K562 (cell line): Measurements from ENCODE around the gene YTHDC2. TPM values are rescaled to one million over a fixed set of nuclear protein-coding genes. Genes with fewer than 3 reads are reported as not detected.
A peak's percentile ranks its signal among the peaks of the same experiment; 100 is the strongest.

Experiments
- ATAC-seq: fragments of 200-7000 bp; cut with Tn5 transposase; 3 replicates; pipeline ENCODE4 v1.9.1; 2020; ENCODE audit warnings: moderate library complexity
- BruUV-seq: library from RNA; stranded (reverse); fragments of 400-500 nt; replicated peaks from 2 replicates; lab custom pipeline; 2021; lab: Mats Ljungman, UMichigan
- CTCF ChIA-PET: fragments of 300-600 bp; formaldehyde crosslinking; extraction: SDS; loops from one replicate; lab custom pipeline; 2021; ENCODE audit warnings: low intra/inter-chr PET ratio; lab: Yijun Ruan, JAX
- POLR2A ChIA-PET: fragments of 300-600, 350-650 bp; sonication (Branson Sonifier 250); formaldehyde crosslinking; extraction: SDS; loops from one replicate; lab custom pipeline; 2021; ENCODE audit warnings: antibody characterized with exemption, inconsistent platforms; lab: Yijun Ruan, JAX
- DNase-seq, 4 experiments: peaks; one replicate each; pipeline versions ENCODE4 v3.0.0 to v3.0.0-alpha.2; 2011 to 2018; ENCODE audit warnings: low spot score in 3 of 4, mixed read lengths in 3 of 4; ENCODE audit errors: extremely low read depth in 1 of 4
- FAIRE-seq: peaks from 2 replicates; lab custom pipeline; 2011; peaks lifted over from hg19 to GRCh38; lab: Jason Lieb, UNC
- H2AFZ ChIP-seq: 2 replicates; pipeline ENCODE4 v1.6.0; 2011; ENCODE audit warnings: low read depth, low read length, control low read depth, inconsistent platforms
- H3K27ac ChIP-seq: fragments of 200-600 bp; 3 replicates; pipeline ENCODE4 v1.8.0; 2011; ENCODE audit warnings: low read depth, mild to moderate bottlenecking, control low read depth, inconsistent platforms, low read length, moderate library complexity, mixed read lengths; ENCODE audit errors: extremely low read depth
- H3K27me3 ChIP-seq, 2 experiments: fragments of 300-600 bp in 1 of 2; 2 replicates in 1 of 2; 3 replicates in 1 of 2; pipeline versions ENCODE4 v1.6.0 to v1.8.0; 2011; ENCODE audit warnings: inconsistent platforms in 2 of 2, low read length in 2 of 2, mild to moderate bottlenecking in 1 of 2, mixed read lengths in 1 of 2, moderate library complexity in 1 of 2; ENCODE audit not compliant: control insufficient read depth in 2 of 2, insufficient read depth in 2 of 2
- H3K36me3 ChIP-seq: fragments of 300-600 bp; 3 replicates; pipeline ENCODE4 v1.8.0; 2011; ENCODE audit warnings: mild to moderate bottlenecking, low read length, inconsistent platforms; ENCODE audit not compliant: control insufficient read depth, insufficient read depth
- H3K4me1 ChIP-seq, 2 experiments: fragments of 200-600 bp in 1 of 2; replicated peaks in 1 of 2; 2 replicates in 1 of 2; 3 replicates in 1 of 2; pipeline versions ENCODE4 v1.5.1 to v1.8.0; 2011; ENCODE audit warnings: inconsistent platforms in 2 of 2, low read length in 2 of 2, mild to moderate bottlenecking in 1 of 2, mixed read lengths in 1 of 2, moderate library complexity in 1 of 2; ENCODE audit not compliant: control insufficient read depth in 2 of 2, insufficient read depth in 2 of 2
- H3K4me2 ChIP-seq: 2 replicates; pipeline ENCODE4 v1.6.1; 2011; ENCODE audit warnings: low read length, control low read depth, inconsistent platforms, mixed read lengths; ENCODE audit not compliant: insufficient read depth
- H3K4me3 ChIP-seq: fragments of 200-600 bp; sonication (generic), shearing (Covaris generic); 2 replicates; pipeline ENCODE4 v1.5.1; 2016; ENCODE audit warnings: control low read depth, inconsistent platforms
- H3K79me2 ChIP-seq: fragments of 200-600 bp; 3 replicates; pipeline ENCODE4 v1.8.0; 2011; ENCODE audit warnings: low read length, inconsistent platforms; ENCODE audit not compliant: control insufficient read depth, insufficient read depth
- H3K9ac ChIP-seq, 2 experiments: 2 replicates each; pipeline versions ENCODE4 v1.6.0 to v1.6.1; 2011; ENCODE audit warnings: low read depth in 2 of 2, low read length in 2 of 2, control low read depth in 1 of 2, inconsistent platforms in 1 of 2, mild to moderate bottlenecking in 1 of 2, mixed read lengths in 1 of 2; ENCODE audit not compliant: insufficient read depth in 1 of 2
- H3K9me1 ChIP-seq: one replicate; pipeline ENCODE4 v1.6.0; 2011; ENCODE audit warnings: inconsistent platforms, mild to moderate bottlenecking, low read length, moderate library complexity; ENCODE audit not compliant: control insufficient read depth, insufficient read depth
- H3K9me3 ChIP-seq: replicated peaks from 2 replicates; pipeline ENCODE4 v1.5.1; 2011; ENCODE audit warnings: low read depth, low read length, inconsistent platforms; ENCODE audit not compliant: control insufficient read depth, insufficient read depth
- H4K20me1 ChIP-seq: replicated peaks from 2 replicates; pipeline ENCODE4 v1.6.1; 2011; ENCODE audit warnings: low read length, inconsistent platforms, mixed read lengths; ENCODE audit not compliant: control insufficient read depth, insufficient read depth
- ATF3 ChIP-seq, 2 experiments: fragments of 450-650 bp in 1 of 2; sonication (generic) in 1 of 2; formaldehyde crosslinking in 1 of 2; IDR thresholded peaks in 1 of 2; conservative IDR thresholded peaks in 1 of 2; 2 replicates each; pipeline versions ENCODE4 v1.6.1 to v1.8.1; 2016 to 2023; ENCODE audit warnings: mild to moderate bottlenecking in 2 of 2, moderate library complexity in 2 of 2, inconsistent platforms in 1 of 2, missing genetic modification reagents in 1 of 2
- BHLHE40 ChIP-seq: IDR thresholded peaks from 2 replicates; pipeline ENCODE4 v1.6.1; 2011; ENCODE audit warnings: low read length, improper control_type of control experiment
- CEBPG ChIP-seq, 3 experiments: fragments of 200-800 bp in 1 of 3; sonication (Bioruptor generic) in 1 of 3; sonication (generic) in 1 of 3; formaldehyde crosslinking in 1 of 3; IDR thresholded peaks in 2 of 3; conservative IDR thresholded peaks in 1 of 3; 2 replicates each; pipeline versions ENCODE4 v1.6.1 to v1.8.0; 2016 to 2022; ENCODE audit warnings: missing compliant biosample characterization in 2 of 3, missing genetic modification characterization in 2 of 3, mild to moderate bottlenecking in 1 of 3, missing genetic modification reagents in 1 of 3
- FOSL1 ChIP-seq: fragments of 200-800 bp; sonication (Bioruptor generic); conservative IDR thresholded peaks from 2 replicates; pipeline ENCODE4 v1.6.1; 2016; ENCODE audit warnings: missing genetic modification characterization, missing compliant biosample characterization
- MEIS2 ChIP-seq: fragments of 450-650 bp; IDR thresholded peaks from 2 replicates; pipeline ENCODE4 v1.6.1; 2014; ENCODE audit warnings: mild to moderate bottlenecking; ENCODE audit not compliant: partially characterized antibody
- SMARCB1 ChIP-seq: IDR thresholded peaks from 2 replicates; pipeline ENCODE4 v1.6.1; 2011; ENCODE audit warnings: improper control_type of control experiment, low read depth; ENCODE audit not compliant: insufficient read length
- XRCC5 ChIP-seq: fragments of 200-400 bp; formaldehyde crosslinking; IDR thresholded peaks from 2 replicates; pipeline ENCODE4 v1.6.1; 2017; ENCODE audit warnings: low read depth, mild to moderate bottlenecking, low read length
- WGBS: fragments of 100-300 bp; shearing (Covaris generic); methylation state at CpG from one replicate; pipeline ENCODE4 v1.1.6; 2016; ENCODE audit warnings: low coverage, mixed read lengths; ENCODE audit not compliant: insufficient coverage; ENCODE audit errors: missing lambda C conversion rate; 5-methylcytosine and 5-hydroxymethylcytosine counted together
- in situ Hi-C: fragments of 300-500 bp; cut with MboI; formaldehyde crosslinking; loops from 4 replicates; pipeline ENCODE4 v1.15.0; 2018; ENCODE audit warnings: inconsistent platforms, mixed read lengths
- intact Hi-C: fragments of 100-400 bp; cut with micrococcal nuclease; formaldehyde crosslinking; loops from 2 replicates; pipeline ENCODE4 v1.14.2; 2022
- polyA plus RNA-seq, 8 experiments: library from polyadenylated mRNA; depleted of rRNA in 4 of 8; stranded (reverse) in 5 of 8; unstranded in 3 of 8; fragments of >200 nt; fragmentation: Nextera tagmentation in 2 of 8; fragmentation: Illumina TruSeq in 1 of 8; extraction: Ambion mirVana in 2 of 8; extraction: Trizol in 1 of 8; gene quantifications; 2 replicates each; pipeline versions ENCODE4 v1.2.1 to v1.2.3, GENCODE V29; 2011 to 2014; ENCODE audit warnings: inconsistent platforms in 1 of 8, missing spikeins in 1 of 8
- total RNA-seq, 7 experiments: library from RNA; depleted of rRNA in 6 of 7; stranded (reverse); fragments of >200 nt in 6 of 7; fragmentation: Illumina TruSeq in 2 of 7; extraction: Trizol in 2 of 7; gene quantifications; 2 replicates each; pipeline versions ENCODE4 v1.2.1 to v1.2.3, GENCODE V29; 2011 to 2021; ENCODE audit warnings: low replicate concordance in 1 of 7

YTHDC2 gene
- total and polyA plus RNA-seq, 9 of the 15 experiments (the other 6 are each of a cell fraction or from before 2014, with no cell fraction given) = 2.7 to 21.6 (median 15.9) TPM

DNA sequence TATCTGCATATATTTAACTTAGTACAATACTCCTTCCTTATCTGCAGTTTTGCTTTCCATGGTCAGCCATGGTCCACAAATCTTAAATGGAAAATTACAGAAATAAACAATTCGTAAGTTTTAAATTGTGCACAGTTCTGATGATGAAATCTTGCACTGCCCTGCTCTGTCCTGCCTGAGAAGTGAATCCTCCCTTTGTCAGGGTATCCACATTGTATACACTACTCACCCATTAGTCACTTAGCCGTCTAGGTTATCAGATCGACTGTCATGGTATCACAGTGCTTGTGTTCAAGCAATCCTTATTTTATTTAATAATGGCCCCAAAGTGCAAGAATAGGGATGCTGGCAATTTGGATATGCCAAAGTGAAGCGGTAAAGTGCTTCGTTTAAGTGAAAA, 8.3 kb upstream of the YTHDC2 start:
- no peak for FAIRE-seq
- 0% methylated on average over 5 of the region's 5 CpGs for WGBS

More for the DNA sequence above, 8.3 kb upstream of the YTHDC2 start:
- Histone ChIP-seq H3K36me3 (no peaks in the 10 kb centered on the region), H3K9ac (no peak overlapping the region), H3K4me1 (no peaks in the 10 kb centered on the region), H3K9me1 (no peaks in the 10 kb centered on the region), H3K4me2 (no peak overlapping the region), H2AFZ (no peak overlapping the region), H3K4me3 (no peak overlapping the region), H3K27me3 (peaks cover 0 to 14% of the 10 kb centered on the region in 2 experiments; a peak in 3 of 5 replicates), H4K20me1 (no peaks in the 10 kb centered on the region), H3K9me3 (no peaks in the 10 kb centered on the region), H3K79me2 (no peaks in the 10 kb centered on the region), H3K27ac (no peak overlapping the region)
- CTCF ChIA-PET = no interaction called here
- in situ Hi-C loops = no loop called here
- ATAC-seq (no peak), DNase-seq (no peak)
- POLR2A ChIA-PET = no interaction called here
- intact Hi-C loops = loop anchor here (5.0 kb wide), 1 partner anchor 58 kb away; no protein-coding TSS in a partner anchor
- TF ChIP-seq CEBPG (CRISPR knock-in tag; IDR thresholded peaks at IDR 0.05) (no peak), CEBPG (tag; conservative IDR thresholded peaks at IDR 0.05 in 1 of 2, IDR thresholded peaks at IDR 0.05 in 1 of 2) (peak; percentile 11 to 50; a peak in 1 of 4 replicates), ATF3 (IDR thresholded peaks at IDR 0.05) (peak; percentile 52; the same call in 1 of the 2 replicates), ATF3 (CRISPR knock-in tag; conservative IDR thresholded peaks at IDR 0.05) (no peak), BHLHE40 (no peak), XRCC5 (no peak), SMARCB1 (no peak), FOSL1 (tag) (peak; percentile 62; the same call in 1 of the 2 replicates), MEIS2 (peak; percentile 20)
- BruUV-seq = no TSS peak
